SU-DHL-6 (cell line): ENCODE measurements around the gene STARD9.

Experiments
- H2AFZ ChIP-seq: fragments of 200-600 bp; sonication (generic); 2 replicates; pipeline ENCODE4 v1.6.1; 2014; ENCODE audit warnings: low read depth, mild to moderate bottlenecking, moderate library complexity, mixed read lengths, antibody characterized with exemption, low read length; ENCODE audit not compliant: severe bottlenecking
- H3F3A ChIP-seq: fragments of 200-600 bp; shearing (Covaris generic); 2 replicates; pipeline ENCODE4 v1.6.0; 2016; ENCODE audit warnings: antibody characterized with exemption, mild to moderate bottlenecking; ENCODE audit not compliant: insufficient read depth
- H3K27ac ChIP-seq: fragments of 200-600 bp; sonication (generic); 2 replicates; pipeline ENCODE4 v1.5.1; 2016; ENCODE audit warnings: low read depth, mild to moderate bottlenecking, low read length, moderate library complexity, mixed read lengths
- H3K27me3 ChIP-seq: fragments of 200-600 bp; sonication (generic), shearing (Covaris generic); 2 replicates; pipeline ENCODE4 v1.6.0; 2014; ENCODE audit warnings: mild to moderate bottlenecking, low read length
- H3K36me3 ChIP-seq: fragments of 200-600 bp; sonication (generic); 2 replicates; pipeline ENCODE4 v1.6.1; 2014; ENCODE audit warnings: mild to moderate bottlenecking, low read length, mixed read lengths
- H3K4me2 ChIP-seq: fragments of 300-600, 200-600 bp; shearing (Covaris generic), sonication (generic); 2 replicates; pipeline ENCODE4 v1.6.0; 2014; ENCODE audit warnings: low read length, low read depth, mild to moderate bottlenecking; ENCODE audit not compliant: poor library complexity, severe bottlenecking
- H3K4me3 ChIP-seq: fragments of 200-600 bp; sonication (generic); 2 replicates; pipeline ENCODE4 v1.5.1; 2014; ENCODE audit warnings: antibody characterized with exemption, low read length, mild to moderate bottlenecking, mixed read lengths; ENCODE audit not compliant: insufficient read depth, poor library complexity, severe bottlenecking
- H3K79me2 ChIP-seq: fragments of 200-600 bp; sonication (generic); 2 replicates; pipeline ENCODE4 v1.6.1; 2014; ENCODE audit warnings: mild to moderate bottlenecking, low read length, moderate library complexity; ENCODE audit not compliant: insufficient read depth
- H3K9ac ChIP-seq: fragments of 200-600 bp; sonication (generic); 2 replicates; pipeline ENCODE4 v1.7.0; 2014; ENCODE audit warnings: mild to moderate bottlenecking, low read length
- H3K9me2 ChIP-seq: fragments of 200-600 bp; sonication (generic); replicated peaks from 2 replicates; pipeline ENCODE4 v1.6.1; 2014; ENCODE audit warnings: low read length; ENCODE audit not compliant: insufficient read depth
- H3K9me3 ChIP-seq: fragments of 200-600 bp; sonication (generic); 2 replicates; pipeline ENCODE4 v1.6.1; 2014; ENCODE audit warnings: low read length, mixed read lengths; ENCODE audit not compliant: insufficient read depth
- H4K20me1 ChIP-seq: fragments of 200-600 bp; sonication (generic); 2 replicates; pipeline ENCODE4 v1.6.1; 2014; ENCODE audit warnings: low read depth, mild to moderate bottlenecking, antibody characterized with exemption, low read length, moderate library complexity, mixed read lengths
- EZH2phosphoT487 ChIP-seq: fragments of 200-600 bp; sonication (generic), shearing (Covaris generic); conservative IDR thresholded peaks from 2 replicates; pipeline ENCODE4 v1.6.1; 2018; ENCODE audit warnings: mild to moderate bottlenecking, antibody characterized with exemption, low read length, moderate library complexity, mixed read lengths
- TF ChIP-seq, protein P1 (sequence below): fragments of 200-600 bp; sonication (generic); IDR thresholded peaks from one replicate; pipeline ENCODE4 v1.5.1; 2017; ENCODE audit warnings: antibody characterized with exemption, mild to moderate bottlenecking, low read length, moderate library complexity; ENCODE audit not compliant: insufficient read depth, poor library complexity, severe bottlenecking

The STARD9 gene

DNA sequence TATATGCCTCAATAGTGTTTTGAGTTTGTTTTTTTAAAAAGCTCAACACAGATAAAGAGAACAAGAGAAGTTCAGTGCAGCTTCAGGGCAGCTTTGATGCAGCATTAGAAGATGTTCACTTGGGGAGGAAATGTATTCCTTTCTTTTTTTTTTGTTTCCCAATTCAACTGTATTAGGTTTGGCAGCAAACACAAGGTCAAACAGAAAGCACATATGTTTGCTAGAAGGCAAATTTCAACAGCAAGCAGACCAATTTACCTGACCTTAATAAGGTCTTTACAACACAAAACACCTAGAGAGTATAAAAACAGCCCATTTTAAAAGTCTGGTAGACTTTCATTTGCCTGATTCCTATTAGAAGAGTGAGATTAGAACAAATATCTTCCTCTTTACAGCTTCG lies 168.8 kb downstream of the STARD9 start:
- H3K36me3 ChIP-seq: no peaks in the 10 kb centered on the region
- no peak overlapping the region for H2AFZ ChIP-seq
- no peaks in the 10 kb centered on the region for H3K27me3 ChIP-seq
- TF ChIP-seq, protein P1, sequence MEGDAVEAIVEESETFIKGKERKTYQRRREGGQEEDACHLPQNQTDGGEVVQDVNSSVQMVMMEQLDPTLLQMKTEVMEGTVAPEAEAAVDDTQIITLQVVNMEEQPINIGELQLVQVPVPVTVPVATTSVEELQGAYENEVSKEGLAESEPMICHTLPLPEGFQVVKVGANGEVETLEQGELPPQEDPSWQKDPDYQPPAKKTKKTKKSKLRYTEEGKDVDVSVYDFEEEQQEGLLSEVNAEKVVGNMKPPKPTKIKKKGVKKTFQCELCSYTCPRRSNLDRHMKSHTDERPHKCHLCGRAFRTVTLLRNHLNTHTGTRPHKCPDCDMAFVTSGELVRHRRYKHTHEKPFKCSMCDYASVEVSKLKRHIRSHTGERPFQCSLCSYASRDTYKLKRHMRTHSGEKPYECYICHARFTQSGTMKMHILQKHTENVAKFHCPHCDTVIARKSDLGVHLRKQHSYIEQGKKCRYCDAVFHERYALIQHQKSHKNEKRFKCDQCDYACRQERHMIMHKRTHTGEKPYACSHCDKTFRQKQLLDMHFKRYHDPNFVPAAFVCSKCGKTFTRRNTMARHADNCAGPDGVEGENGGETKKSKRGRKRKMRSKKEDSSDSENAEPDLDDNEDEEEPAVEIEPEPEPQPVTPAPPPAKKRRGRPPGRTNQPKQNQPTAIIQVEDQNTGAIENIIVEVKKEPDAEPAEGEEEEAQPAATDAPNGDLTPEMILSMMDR: no peak
- TF ChIP-seq EZH2phosphoT487: no peak
- H3K9me2 ChIP-seq: no peaks in the 10 kb centered on the region
- peaks cover 2% of the 10 kb centered on the region; the same call in 1 of the 2 replicates for H3F3A ChIP-seq
- H3K4me3 ChIP-seq: no peak overlapping the region
- no peak overlapping the region for H3K9ac ChIP-seq
- no peak overlapping the region for H3K27ac ChIP-seq
- H4K20me1 ChIP-seq: no peaks in the 10 kb centered on the region
- no peaks in the 10 kb centered on the region for H3K9me3 ChIP-seq
- no peak overlapping the region for H3K4me2 ChIP-seq
- H3K79me2 ChIP-seq: no peaks in the 10 kb centered on the region

DNA sequence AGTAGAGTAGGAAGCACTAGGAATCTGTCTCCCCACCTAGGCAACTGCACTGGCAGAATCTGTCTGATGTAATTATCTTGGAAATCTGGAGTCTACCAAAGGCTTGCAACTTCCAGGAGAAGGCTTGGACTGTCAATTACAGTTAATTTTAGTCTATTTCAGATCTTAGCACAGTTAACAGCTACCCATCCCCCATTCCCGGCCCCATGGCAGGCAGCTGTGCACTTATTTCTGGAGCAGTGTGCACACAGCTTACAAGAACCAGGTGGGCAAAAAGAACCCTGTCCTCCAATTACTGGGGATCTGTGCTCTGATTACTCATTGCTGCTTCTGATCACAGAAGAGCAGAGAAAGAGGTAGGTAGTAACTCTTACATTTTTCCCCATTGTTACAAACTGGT lies 173.9 kb downstream of the STARD9 start:
- H3F3A ChIP-seq: no peaks in the 10 kb centered on the region

DNA sequence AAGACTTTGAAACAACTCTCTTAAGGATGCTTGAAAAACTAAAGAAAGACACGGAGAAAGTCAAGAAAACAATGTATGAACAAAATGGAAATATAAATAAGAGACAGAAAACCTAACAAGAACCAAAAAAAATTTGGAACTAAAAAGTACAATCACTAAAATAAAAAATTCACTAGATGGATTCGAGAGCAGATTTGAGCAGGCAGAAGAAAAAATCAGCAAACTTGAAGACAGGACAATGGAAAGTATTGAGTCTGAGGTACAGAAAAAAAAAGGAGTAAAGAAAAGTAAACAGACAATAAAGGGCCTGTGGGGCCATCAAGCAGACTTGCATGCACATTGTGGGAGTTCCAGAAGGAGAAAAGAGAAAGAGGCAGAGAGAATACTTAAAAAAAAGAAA lies 174.9 kb downstream of the STARD9 start:
- Histone ChIP-seq H3F3A (no peaks in the 10 kb centered on the region), H4K20me1 (no peaks in the 10 kb centered on the region), H3K9me2 (no peaks in the 10 kb centered on the region), H3K27me3 (no peaks in the 10 kb centered on the region), H3K9me3 (no peaks in the 10 kb centered on the region), H2AFZ (no peak overlapping the region), H3K27ac (no peak overlapping the region), H3K4me2 (no peak overlapping the region), H3K4me3 (no peak overlapping the region), H3K36me3 (0 out of 2 replicates have a peak, but pooled peaks cover 3% of the 10 kb centered on the region), H3K9ac (no peak overlapping the region), H3K79me2 (no peaks in the 10 kb centered on the region)
- TF ChIP-seq, protein P1: no peak
- no peak for TF ChIP-seq EZH2phosphoT487

More for the DNA sequence above, 173.9 kb downstream of the STARD9 start:
- Histone ChIP-seq H3K9ac (no peak overlapping the region), H3K27me3 (no peaks in the 10 kb centered on the region), H3K36me3 (0 out of 2 replicates have a peak, but pooled peaks cover 3% of the 10 kb centered on the region), H4K20me1 (no peaks in the 10 kb centered on the region), H2AFZ (no peak overlapping the region), H3K9me2 (no peaks in the 10 kb centered on the region), H3K27ac (no peak overlapping the region), H3K79me2 (no peaks in the 10 kb centered on the region), H3K9me3 (no peaks in the 10 kb centered on the region), H3K4me3 (no peak overlapping the region), H3K4me2 (no peak overlapping the region)
- no peak for TF ChIP-seq EZH2phosphoT487
- TF ChIP-seq, protein P1: no peak
